OCI-LY7 (cell line): ENCODE results near the gene CIROP. TPM values are rescaled to one million over a fixed set of nuclear protein-coding genes. Genes with fewer than 3 reads are reported as not detected.

ENCODE experiments used
- BruUV-seq: library from RNA; stranded (reverse); fragments of 400-500 nt; replicated peaks from 2 replicates; lab custom pipeline; 2021; lab: Mats Ljungman, UMichigan
- CTCF ChIA-PET: fragments of 300-600 bp; sonication (Branson Sonifier 250); formaldehyde crosslinking; loops from one replicate; lab custom pipeline; 2022; ENCODE audit warnings: antibody characterized with exemption; ENCODE audit not compliant: unreplicated experiment; lab: Charles Lee
- POLR2A ChIA-PET: fragments of 300-600 bp; sonication (Branson Sonifier 250); formaldehyde crosslinking; loops from one replicate; lab custom pipeline; 2022; ENCODE audit warnings: antibody characterized with exemption; lab: Charles Lee
- DNase-seq: peaks from one replicate; pipeline ENCODE4 v3.0.0-alpha.2; 2015; ENCODE audit warnings: low spot score
- H2AFZ ChIP-seq: fragments of 200-600 bp; sonication (generic), shearing (Covaris generic); 2 replicates; pipeline ENCODE4 v1.6.1; 2014; ENCODE audit warnings: mild to moderate bottlenecking, antibody characterized with exemption, low read length, moderate library complexity
- H3K27ac ChIP-seq: fragments of 200-600 bp; sonication (generic); 2 replicates; pipeline ENCODE4 v1.5.1; 2014; ENCODE audit warnings: mixed run types, low read depth, mild to moderate bottlenecking, moderate library complexity, low read length, inconsistent platforms; ENCODE audit not compliant: poor library complexity, severe bottlenecking
- H3K36me3 ChIP-seq: fragments of 200-600 bp; sonication (generic); 2 replicates; pipeline ENCODE4 v1.6.1; 2014; ENCODE audit warnings: mild to moderate bottlenecking, antibody characterized with exemption, low read length, moderate library complexity, mixed read lengths; ENCODE audit not compliant: insufficient read depth
- H3K4me1 ChIP-seq: fragments of 200-600 bp; sonication (generic); 2 replicates; pipeline ENCODE4 v1.5.1; 2014; ENCODE audit warnings: mild to moderate bottlenecking, low read length; ENCODE audit not compliant: insufficient read depth, poor library complexity, severe bottlenecking
- H3K4me2 ChIP-seq: fragments of 200-600 bp; sonication (generic); 2 replicates; pipeline ENCODE4 v1.6.1; 2014; ENCODE audit warnings: mild to moderate bottlenecking, low read length
- H3K4me3 ChIP-seq: fragments of 200-600 bp; sonication (generic); 2 replicates; pipeline ENCODE4 v1.5.1; 2014; ENCODE audit warnings: mild to moderate bottlenecking, low read depth, low read length; ENCODE audit not compliant: poor library complexity, severe bottlenecking
- H3K79me2 ChIP-seq: fragments of 200-600 bp; sonication (generic); 2 replicates; pipeline ENCODE4 v1.6.1; 2016; ENCODE audit warnings: low read depth, mild to moderate bottlenecking, low read length, moderate library complexity, mixed read lengths; ENCODE audit not compliant: insufficient read depth
- H3K9me2 ChIP-seq: fragments of 200-600 bp; sonication (generic); 2 replicates; pipeline ENCODE4 v1.6.1; 2016; ENCODE audit warnings: mild to moderate bottlenecking, low read length, mixed read lengths; ENCODE audit not compliant: insufficient read depth
- H3K9me3 ChIP-seq: fragments of 200-600 bp; sonication (generic); 2 replicates; pipeline ENCODE4 v1.6.1; 2014; ENCODE audit warnings: mild to moderate bottlenecking, mixed run types, low read length, mixed read lengths
- H4K20me1 ChIP-seq: fragments of 200-600 bp; sonication (generic); 2 replicates; pipeline ENCODE4 v1.6.1; 2014; ENCODE audit warnings: mild to moderate bottlenecking, antibody characterized with exemption, low read length, moderate library complexity, mixed read lengths; ENCODE audit not compliant: insufficient read depth
- CTCF ChIP-seq: fragments of 200-600 bp; sonication (generic); conservative IDR thresholded peaks from 2 replicates; pipeline ENCODE4 v1.5.1; 2014; ENCODE audit warnings: mild to moderate bottlenecking, antibody characterized with exemption, low read length, moderate library complexity, mixed read lengths
- EZH2phosphoT487 ChIP-seq: fragments of 200-600 bp; sonication (generic); IDR thresholded peaks from 2 replicates; pipeline ENCODE4 v1.6.1; 2018; ENCODE audit warnings: low read depth, borderline replicate concordance, mild to moderate bottlenecking, mixed run types, antibody characterized with exemption, low read length, moderate library complexity, mixed read lengths
- intact Hi-C: fragments of 100-400 bp; cut with micrococcal nuclease; formaldehyde crosslinking; loops from one replicate; pipeline ENCODE4 v1.10.0; 2022; ENCODE audit not compliant: unreplicated experiment
- total RNA-seq, 2 experiments: library from RNA; depleted of rRNA in 1 of 2; stranded (reverse); fragments of >200 nt in 1 of 2; shearing (Covaris generic) in 1 of 2; gene quantifications; 2 replicates each; pipeline ENCODE4 v1.2.3, GENCODE V29; 2014 to 2022

CIROP gene
- total RNA-seq, 2 experiments from 2014 or later = not detected

GRCh38 chr14:23125011-23125410, 20.2 kb upstream of the CIROP start:
- intact Hi-C loops = no loop called here

GRCh38 chr14:23124337-23124954, 19.7 kb upstream of the CIROP start:
- H3K9me2 ChIP-seq = no peaks in the 10 kb centered on the region
- no peaks in the 10 kb centered on the region for H3K9me3 ChIP-seq
- no peaks in the 10 kb centered on the region for H3K79me2 ChIP-seq
- H3K4me3 ChIP-seq = no peak overlapping the region
- H2AFZ ChIP-seq = no peak overlapping the region
- no peaks in the 10 kb centered on the region for H4K20me1 ChIP-seq
- no TSS peak for BruUV-seq
- H3K4me1 ChIP-seq = peaks cover 28% of the 10 kb centered on the region
- POLR2A ChIA-PET = no interaction called here
- CTCF ChIA-PET = no interaction called here
- no peaks in the 10 kb centered on the region for H3K36me3 ChIP-seq
- no peak for TF ChIP-seq EZH2phosphoT487
- no peak for TF ChIP-seq CTCF
- H3K4me2 ChIP-seq = no peak overlapping the region
- H3K27ac ChIP-seq = no peak overlapping the region
- intact Hi-C loops = loop anchor here (5.0 kb wide), 2 partner anchors 163 to 258 kb away; partner anchors contain the start of gene HOMEZ
- no peak for DNase-seq

More at GRCh38 chr14:23125011-23125410, 20.2 kb upstream of the CIROP start:
- no peak for TF ChIP-seq CTCF
- TF ChIP-seq EZH2phosphoT487 = no peak
- no peak overlapping the region for H3K27ac ChIP-seq
- no peak for DNase-seq
- no peaks in the 10 kb centered on the region for H3K9me2 ChIP-seq
- no peak overlapping the region for H2AFZ ChIP-seq
- ChIA-PET CTCF (no interaction called here), POLR2A (no interaction called here)
- H3K79me2 ChIP-seq = no peaks in the 10 kb centered on the region
- no peak overlapping the region for H3K4me3 ChIP-seq
- H3K4me1 ChIP-seq = peaks cover 22% of the 10 kb centered on the region
- H3K4me2 ChIP-seq = no peak overlapping the region
- no peaks in the 10 kb centered on the region for H4K20me1 ChIP-seq
- H3K9me3 ChIP-seq = no peaks in the 10 kb centered on the region
- no TSS peak for BruUV-seq
- no peaks in the 10 kb centered on the region for H3K36me3 ChIP-seq

GRCh38 chr14:23123419-23123818, 18.6 kb upstream of the CIROP start:
- intact Hi-C loops = loop anchor here (5.0 kb wide), 2 partner anchors 164 to 259 kb away; partner anchors contain the start of gene HOMEZ
- H2AFZ ChIP-seq = no peak overlapping the region
- no peaks in the 10 kb centered on the region for H3K79me2 ChIP-seq
- no peaks in the 10 kb centered on the region for H3K9me3 ChIP-seq
- ChIA-PET POLR2A (interaction anchor here (0.6 to 5.2 kb wide), 3 partner anchors 53 to 89 kb away, joined by 3 to 68 read pairs (median 8); partner anchors contain the start of genes PSMB5 and SLC7A8), CTCF (no interaction called here)
- no peaks in the 10 kb centered on the region for H4K20me1 ChIP-seq
- H3K9me2 ChIP-seq = no peaks in the 10 kb centered on the region
- no TSS peak for BruUV-seq
- H3K4me2 ChIP-seq = no peak overlapping the region
- H3K4me3 ChIP-seq = no peak overlapping the region
- TF ChIP-seq EZH2phosphoT487 = no peak
- no peak for TF ChIP-seq CTCF
- H3K27ac ChIP-seq = no peak overlapping the region
- peaks cover 38% of the 10 kb centered on the region for H3K4me1 ChIP-seq
- no peaks in the 10 kb centered on the region for H3K36me3 ChIP-seq
- DNase-seq = no peak
